HCT116 (cell line): ENCODE results near the gene TCEAL3. TPM values are rescaled to one million over a fixed set of nuclear protein-coding genes. Genes with fewer than 3 reads are reported as not detected.
"Not testable (repeated sequence)": the region's sequence is repeated elsewhere in the genome, so short reads cannot be mapped to it uniquely, and the experiment has no call there.

Experiments used
- ATAC-seq: fragments of 200-7000 bp; cut with Tn5 transposase; 2 replicates; pipeline ENCODE4 v1.9.1; 2020; ENCODE audit warnings: mild to moderate bottlenecking, moderate library complexity
- BruUV-seq: library from RNA; stranded (reverse); fragments of 400-500 nt; replicated peaks from 2 replicates; lab custom pipeline; 2021; lab: Mats Ljungman, UMichigan
- CTCF ChIA-PET: fragments of 300-600 bp; sonication (Branson Sonifier 250); formaldehyde crosslinking; loops from one replicate; lab custom pipeline; 2021; ENCODE audit warnings: antibody characterized with exemption; lab: Charles Lee
- POLR2A ChIA-PET: fragments of 300-600, 350-600 bp; sonication (Branson Sonifier 250); formaldehyde crosslinking; loops from one replicate; lab custom pipeline; 2021; ENCODE audit warnings: antibody characterized with exemption; lab: Charles Lee
- RAD21 ChIA-PET, 2 experiments: fragments of 300-600 bp; sonication (Branson Sonifier 250); formaldehyde crosslinking; loops; one replicate each; lab custom pipeline; 2023; ENCODE audit warnings: low total read pairs in 2 of 2; ENCODE audit not compliant: uncharacterized antibody in 2 of 2, unreplicated experiment in 2 of 2, low non-redundant PET in 1 of 2; lab: Charles Lee
- DNase-seq: peaks from one replicate; pipeline ENCODE4 v3.0.0-alpha.2; 2010; ENCODE audit warnings: low read depth, low spot score
- H2AFZ ChIP-seq: fragments of 200-600 bp; shearing (Covaris generic), sonication (generic); 2 replicates; pipeline ENCODE4 v1.6.1; 2017; ENCODE audit warnings: low read depth, mixed run types, mixed read lengths, antibody characterized with exemption, low read length; ENCODE audit not compliant: poor library complexity, severe bottlenecking
- H3K27ac ChIP-seq: 2 replicates; pipeline ENCODE4 v1.5.1; 2012; ENCODE audit warnings: low read depth, low read length
- H3K27me3 ChIP-seq: fragments of 200-600 bp; sonication (generic); 2 replicates; pipeline ENCODE4 v1.6.1; 2016; ENCODE audit warnings: mixed run types, low read length, mixed read lengths; ENCODE audit not compliant: insufficient read depth
- H3K36me3 ChIP-seq, 2 experiments: fragments of 200-500 bp in 1 of 2; fragments of 200-600 bp in 1 of 2; sonication (Bioruptor generic) in 1 of 2; sonication (generic) in 1 of 2; 2 replicates each; pipeline versions ENCODE4 v1.5.1 to v1.6.1; 2014 to 2016; ENCODE audit warnings: low read length in 2 of 2, inconsistent platforms in 1 of 2, mixed read lengths in 1 of 2, mixed run types in 1 of 2; ENCODE audit not compliant: insufficient read depth in 2 of 2, control insufficient read depth in 1 of 2
- H3K4me1 ChIP-seq, 2 experiments: fragments of 200-600 bp in 1 of 2; sonication (generic) in 1 of 2; 2 replicates each; pipeline versions ENCODE4 v1.5.1 to v1.6.1; 2012 to 2017; ENCODE audit warnings: low read length in 2 of 2, inconsistent platforms in 1 of 2, mild to moderate bottlenecking in 1 of 2, mixed read lengths in 1 of 2, mixed run types in 1 of 2, moderate library complexity in 1 of 2; ENCODE audit not compliant: insufficient read depth in 2 of 2, control insufficient read depth in 1 of 2
- H3K4me2 ChIP-seq: fragments of 200-600 bp; sonication (generic); 2 replicates; pipeline ENCODE4 v1.6.1; 2017; ENCODE audit warnings: mixed run types, low read length, mixed read lengths
- H3K4me3 ChIP-seq, 2 experiments: fragments of 200-600 bp in 1 of 2; sonication (generic) in 1 of 2; replicated peaks in 1 of 2; 2 replicates each; pipeline ENCODE4 v1.5.1; 2011 to 2016; ENCODE audit warnings: low read length in 2 of 2, control low read depth in 1 of 2, low read depth in 1 of 2, mild to moderate bottlenecking in 1 of 2, mixed read lengths in 1 of 2, mixed run types in 1 of 2
- H3K79me2 ChIP-seq: fragments of 200-600 bp; sonication (generic); 2 replicates; pipeline ENCODE4 v1.6.1; 2017; ENCODE audit warnings: mild to moderate bottlenecking, mixed run types, low read length, moderate library complexity, mixed read lengths; ENCODE audit not compliant: insufficient read depth
- H3K9ac ChIP-seq: fragments of 200-600 bp; sonication (generic); 2 replicates; pipeline ENCODE4 v1.6.1; 2016; ENCODE audit warnings: low read length, mixed read lengths
- H3K9me2 ChIP-seq: fragments of 200-600 bp; sonication (generic), shearing (Covaris generic); 2 replicates; pipeline ENCODE4 v1.6.1; 2017; ENCODE audit warnings: mixed run types, mild to moderate bottlenecking, moderate library complexity; ENCODE audit not compliant: insufficient read depth
- H3K9me3 ChIP-seq, 2 experiments: fragments of 200-500 bp in 1 of 2; fragments of 200-600 bp in 1 of 2; sonication (Bioruptor generic) in 1 of 2; sonication (generic) in 1 of 2; 2 replicates each; pipeline ENCODE4 v1.6.1; 2014 to 2017; ENCODE audit warnings: low read length in 2 of 2, mixed read lengths in 2 of 2, inconsistent platforms in 1 of 2, low read depth in 1 of 2, mild to moderate bottlenecking in 1 of 2, mixed run types in 1 of 2, moderate library complexity in 1 of 2; ENCODE audit not compliant: control insufficient read depth in 1 of 2, insufficient read depth in 1 of 2
- H4K20me1 ChIP-seq: fragments of 200-600 bp; sonication (generic), shearing (Covaris generic); 2 replicates; pipeline ENCODE4 v1.6.1; 2017; ENCODE audit warnings: mixed run types, mild to moderate bottlenecking, moderate library complexity; ENCODE audit not compliant: insufficient read depth
- intact Hi-C: fragments of 100-400 bp; cut with micrococcal nuclease; formaldehyde crosslinking; loops from 2 replicates; pipeline ENCODE4 v1.10.0; 2022
- total RNA-seq: library from RNA; stranded (reverse); gene quantifications from one replicate; pipeline ENCODE4 v1.2.1, GENCODE V29; 2021; ENCODE audit not compliant: unreplicated experiment

The TCEAL3 gene
- total RNA-seq, 1 experiment from 2014 or later, result not detected

DNA sequence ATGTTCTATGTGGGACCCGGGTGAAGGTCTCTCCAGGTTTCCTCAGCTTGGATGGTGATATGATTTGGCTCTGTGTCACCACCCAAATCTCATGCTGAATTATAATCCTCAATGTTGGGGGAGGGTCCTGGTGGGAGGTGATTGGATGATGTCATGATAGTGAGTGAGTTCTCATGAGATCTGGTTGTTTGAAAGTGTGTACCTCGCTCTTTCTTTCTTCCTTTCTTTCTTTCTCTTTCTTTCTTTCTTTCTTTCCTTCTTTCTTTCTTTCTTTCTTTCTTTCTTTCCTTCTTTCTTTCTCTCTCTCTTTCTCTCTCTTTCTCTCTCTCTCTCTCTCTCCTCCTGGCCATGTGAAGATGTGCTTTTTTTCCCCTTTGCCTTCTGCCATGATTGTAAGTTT is 51.7 kb downstream of the TCEAL3 start:
- POLR2A ChIA-PET, H3K4me3 ChIP-seq, ATAC-seq, H3K36me3 ChIP-seq, DNase-seq, intact Hi-C loops, RAD21 ChIA-PET, H3K9me3 ChIP-seq, H3K4me2 ChIP-seq, H2AFZ ChIP-seq, H3K27me3 ChIP-seq, H4K20me1 ChIP-seq, H3K9me2 ChIP-seq, BruUV-seq, H3K79me2 ChIP-seq, CTCF ChIA-PET, H3K27ac ChIP-seq, H3K9ac ChIP-seq: not testable (repeated sequence)
- H3K4me1 ChIP-seq, result peaks cover 11 to 27% of the 10 kb centered on the region in 2 experiments

Other genes with a start within 250 kb of the TCEAL3 start
- gene BEX3, start 231.4 kb upstream of the TCEAL3 start, total RNA-seq, result 86.2 TPM
- not detected for gene RAB40A, start 88.5 kb upstream of the TCEAL3 start, total RNA-seq
- gene TCEAL4, start 22.4 kb upstream of the TCEAL3 start, total RNA-seq, result 23.5 TPM
- not detected for gene TCEAL1, start 21.0 kb downstream of the TCEAL3 start, total RNA-seq
- 308 TPM for gene MORF4L2, start 78.7 kb downstream of the TCEAL3 start, total RNA-seq
- not detected for gene TMEM31, start 102.9 kb downstream of the TCEAL3 start, total RNA-seq
- gene PLP1, start 168.9 kb downstream of the TCEAL3 start, total RNA-seq, result not detected
- 0.05 TPM for gene RAB9B, start 224.3 kb downstream of the TCEAL3 start, total RNA-seq